ENCODE results near the gene LRP1. TPM values are rescaled to one million over a fixed set of nuclear protein-coding genes. Genes with fewer than 3 reads are reported as not detected.

The LRP1 gene
- total and polyA plus RNA-seq, 2 of the 13 experiments (the other 11 are each of a cell fraction or from before 2014, with no cell fraction given): 14.7 to 30.8 TPM

- no peak for TF ChIP-seq ZFP90 (CRISPR knock-in tag; IDR thresholded peaks at IDR 0.05; ENCODE audit: borderline replicate concordance)
- TF ChIP-seq MXD3 (CRISPR knock-in tag; IDR thresholded peaks at IDR 0.05): peak; percentile 76; the same call in 1 of the 2 replicates
- no peak for TF ChIP-seq NR2F6 (IDR thresholded peaks at IDR 0.05)
- TF ChIP-seq NR2F6 (CRISPR knock-in tag; IDR thresholded peaks at IDR 0.05): no peak
- TF ChIP-seq DMAP1 (CRISPR knock-in tag; IDR thresholded peaks at IDR 0.05): peak; percentile 68; the same call in 1 of the 2 replicates
- TF ChIP-seq ZNF574 (CRISPR knock-in tag; IDR thresholded peaks at IDR 0.05): peak; percentile 62
- TF ChIP-seq POGZ (CRISPR knock-in tag; IDR thresholded peaks at IDR 0.05): peak; percentile 53; the same call in 1 of the 2 replicates
- peak; percentile 40; the same call in 1 of the 2 replicates for TF ChIP-seq NRL (CRISPR knock-in tag; IDR thresholded peaks at IDR 0.05; ENCODE audit: borderline replicate concordance)
- TF ChIP-seq ZIK1 (CRISPR knock-in tag; IDR thresholded peaks at IDR 0.05; ENCODE audit: borderline replicate concordance, low read depth): no peak
- peak; percentile 75 for TF ChIP-seq ZNF605 (CRISPR knock-in tag; IDR thresholded peaks at IDR 0.05)
- no peak for TF ChIP-seq ZNF552 (CRISPR knock-in tag; IDR thresholded peaks at IDR 0.05; ENCODE audit: borderline replicate concordance)
- TF ChIP-seq MXD4 (CRISPR knock-in tag; IDR thresholded peaks at IDR 0.05): peak; percentile 35; the same call in 1 of the 2 replicates
- TF ChIP-seq ZNF280D (CRISPR knock-in tag; IDR thresholded peaks at IDR 0.05): no peak
- peak in 1 of 2 experiments; percentile 21; a peak in 1 of 4 replicates for TF ChIP-seq ATF4 (CRISPR knock-in tag; IDR thresholded peaks at IDR 0.05)
- no peak for TF ChIP-seq KLF13 (CRISPR knock-in tag; IDR thresholded peaks at IDR 0.05)
- TF ChIP-seq PPARG (CRISPR knock-in tag; conservative IDR thresholded peaks at IDR 0.05): no peak
- TF ChIP-seq ZNF678 (CRISPR knock-in tag; IDR thresholded peaks at IDR 0.05): no peak
- peak; percentile 70 for TF ChIP-seq RBFOX2 (IDR thresholded peaks at IDR 0.05; ENCODE audit: low read depth, low read length)
- TF ChIP-seq ZNF335 (CRISPR knock-in tag; IDR thresholded peaks at IDR 0.05): no peak; the same call in 1 of the 2 replicates
- no peak for TF ChIP-seq FOXA1 (IDR thresholded peaks at IDR 0.05)
- peak; percentile 77; the same call in 1 of the 2 replicates for TF ChIP-seq FOXA1 (CRISPR knock-in tag; IDR thresholded peaks at IDR 0.05)
- TF ChIP-seq RBM22 (optimal IDR thresholded peaks at IDR 0.05; ENCODE audit: low read length): no peak
- no peak for TF ChIP-seq JUND (CRISPR knock-in tag; IDR thresholded peaks at IDR 0.05)
- TF ChIP-seq XBP1 (CRISPR knock-in tag; IDR thresholded peaks at IDR 0.05): no peak
Observed at GRCh38 chr12:57078519-57079404, 49.5 kb upstream of the LRP1 start, which contains the start of gene NEMP1 (continued).

Data from HepG2 (cell line).